Glutamatergic neuron (in vitro differentiated cells): ENCODE measurements around the gene UBE2D1. TPM values are rescaled to one million over a fixed set of nuclear protein-coding genes. Genes with fewer than 3 reads are reported as not detected.

Experiments
- DNase-seq: peaks from one replicate; pipeline ENCODE4 v3.0.0; 2022
- H3K27ac Mint-ChIP-seq: one replicate; pipeline ENCODE4 v1.8.0; 2020; ENCODE audit warnings: mild to moderate bottlenecking, mixed read lengths, inconsistent platforms; ENCODE audit not compliant: unreplicated experiment
- H3K27me3 Mint-ChIP-seq: one replicate; pipeline ENCODE4 v1.8.0; 2020; ENCODE audit warnings: mild to moderate bottlenecking, moderate library complexity, mixed read lengths, inconsistent platforms; ENCODE audit not compliant: unreplicated experiment
- H3K36me3 Mint-ChIP-seq: one replicate; pipeline ENCODE4 v1.8.0; 2020; ENCODE audit warnings: mild to moderate bottlenecking, mixed read lengths, inconsistent platforms; ENCODE audit not compliant: unreplicated experiment
- H3K4me1 Mint-ChIP-seq: one replicate; pipeline ENCODE4 v1.8.0; 2020; ENCODE audit warnings: mild to moderate bottlenecking, low read depth, mixed read lengths, inconsistent platforms; ENCODE audit not compliant: unreplicated experiment
- H3K4me3 Mint-ChIP-seq: one replicate; pipeline ENCODE4 v1.8.0; 2020; ENCODE audit warnings: mild to moderate bottlenecking, mixed read lengths, inconsistent platforms; ENCODE audit not compliant: unreplicated experiment
- H3K9me3 Mint-ChIP-seq: one replicate; pipeline ENCODE4 v1.8.0; 2020; ENCODE audit warnings: mild to moderate bottlenecking, moderate library complexity, mixed read lengths, inconsistent platforms; ENCODE audit not compliant: unreplicated experiment
- CTCF ChIP-seq: fragments of 200-600 bp; sonication (generic); IDR thresholded peaks from one replicate; pipeline ENCODE4 v1.5.0; 2021; ENCODE audit not compliant: partially characterized antibody, unreplicated experiment
- total RNA-seq: library from RNA; stranded (reverse); fragmentation: NEBNext Ultra II Directional; extraction: Animal tissue kit (Norgen Biotek cat#: 25700); gene quantifications from one replicate; pipeline ENCODE4 v1.2.1, GENCODE V29; 2021; ENCODE audit not compliant: unreplicated experiment

UBE2D1 gene
- total RNA-seq, 1 donor from 2014 or later: 48.1 TPM

DNA sequence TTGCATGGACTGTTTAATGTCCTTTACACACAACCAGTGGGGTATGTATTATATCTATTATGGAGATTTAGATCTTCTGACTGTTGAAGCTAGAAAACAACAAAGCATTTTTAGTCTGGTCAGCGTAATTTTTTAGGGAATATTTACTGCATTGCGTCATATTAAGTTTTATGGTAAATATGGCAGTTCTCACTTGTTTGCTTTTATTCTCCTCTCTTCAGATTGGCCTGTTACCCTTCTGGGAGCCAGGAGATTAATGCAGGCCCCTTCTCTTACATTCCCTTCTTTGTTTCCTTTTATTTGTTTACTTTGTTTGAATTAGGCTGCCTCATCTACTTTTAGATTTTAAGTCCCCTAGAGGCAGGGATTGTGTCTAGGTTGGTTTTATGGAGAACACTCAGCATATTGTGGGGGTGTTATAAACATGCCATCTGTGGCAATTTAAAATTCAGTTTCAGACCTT lies 13.8 kb downstream of the UBE2D1 start:
- TF ChIP-seq CTCF: no peak
- no peak overlapping the region for H3K4me3 Mint-ChIP-seq
- no peak for DNase-seq
- no peaks in the 10 kb centered on the region for H3K27me3 Mint-ChIP-seq
- H3K9me3 Mint-ChIP-seq: no peaks in the 10 kb centered on the region
- H3K4me1 Mint-ChIP-seq: peaks cover 26% of the 10 kb centered on the region
- peak overlapping the region; percentile 54 for H3K27ac Mint-ChIP-seq
- H3K36me3 Mint-ChIP-seq: no peaks in the 10 kb centered on the region

DNA sequence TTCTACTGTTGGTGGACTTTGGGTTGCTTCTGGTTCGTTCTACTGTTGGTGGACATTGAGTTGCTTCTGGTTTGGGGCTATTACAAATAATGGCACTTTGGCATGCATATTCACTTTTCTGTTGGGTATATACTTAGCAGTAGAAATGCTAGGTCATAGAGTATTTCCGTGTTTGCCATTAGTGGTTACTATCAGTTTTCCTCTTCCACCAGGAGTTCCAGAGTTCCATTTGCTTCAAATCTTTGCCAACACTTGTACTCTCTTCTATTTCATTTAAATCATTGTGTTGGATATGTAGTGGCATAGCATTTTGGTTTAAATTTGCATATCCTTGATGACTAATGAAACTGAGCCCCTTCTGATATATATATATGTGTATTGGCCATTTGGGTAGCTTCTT lies 15.2 kb downstream of the UBE2D1 start:
- H3K27ac Mint-ChIP-seq: no peak overlapping the region
- no peak overlapping the region for H3K4me3 Mint-ChIP-seq
- no peaks in the 10 kb centered on the region for H3K27me3 Mint-ChIP-seq
- H3K36me3 Mint-ChIP-seq: no peaks in the 10 kb centered on the region
- no peak for TF ChIP-seq CTCF
- H3K4me1 Mint-ChIP-seq: peaks cover 27% of the 10 kb centered on the region
- H3K9me3 Mint-ChIP-seq: no peaks in the 10 kb centered on the region
- DNase-seq: no peak

GRCh38 chr10:58350619-58351323 lies 16.0 kb downstream of the UBE2D1 start:
- no peak for TF ChIP-seq CTCF
- Mint-ChIP-seq H3K4me1 (peaks cover 32% of the 10 kb centered on the region), H3K27me3 (no peaks in the 10 kb centered on the region), H3K9me3 (no peaks in the 10 kb centered on the region), H3K36me3 (no peaks in the 10 kb centered on the region), H3K27ac (no peak overlapping the region), H3K4me3 (no peak overlapping the region)
- DNase-seq: no peak

DNA sequence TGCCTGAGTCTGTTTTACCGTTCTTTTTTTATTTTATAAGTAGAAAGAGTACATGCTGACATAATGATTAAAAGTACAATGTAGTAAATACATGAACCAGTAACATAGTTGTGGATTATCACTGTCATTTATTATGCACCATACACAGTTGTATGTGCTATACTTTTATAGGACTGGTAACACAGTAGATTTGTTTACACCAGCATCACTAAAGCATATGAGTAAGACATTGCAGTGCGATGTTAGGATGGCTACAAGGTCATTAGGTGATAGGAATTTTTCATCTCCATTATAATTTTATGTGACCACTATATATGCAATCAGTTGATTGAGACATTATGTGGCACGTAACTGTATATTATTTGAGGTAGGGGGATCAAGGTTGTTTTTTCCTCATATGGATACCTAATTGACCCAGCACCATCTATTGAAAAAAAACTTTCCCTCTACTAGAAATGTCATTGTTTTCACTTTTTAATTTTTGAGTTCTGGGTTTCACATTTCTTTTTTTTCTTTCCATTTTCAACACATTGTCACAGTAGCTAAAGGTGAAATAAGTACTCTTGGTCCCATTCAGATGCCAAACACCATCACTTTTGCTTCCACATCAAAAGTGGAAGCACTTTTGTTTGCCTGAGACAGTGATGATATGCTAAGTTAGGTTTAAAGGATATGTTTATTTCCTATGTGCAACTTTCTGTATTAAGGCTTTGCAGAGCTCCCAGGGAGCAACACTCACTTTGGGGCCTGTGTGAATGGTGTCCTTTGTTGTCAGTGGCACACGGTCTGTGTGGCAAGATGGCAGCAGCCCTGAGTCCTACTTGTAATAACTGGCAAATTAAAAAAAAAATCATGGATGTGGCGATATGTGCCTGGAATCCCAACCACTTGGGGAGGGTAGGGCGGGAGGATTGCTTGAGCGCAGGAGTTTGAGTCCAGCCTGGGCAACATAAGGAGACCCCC lies 17.1 kb downstream of the UBE2D1 start:
- Mint-ChIP-seq H3K4me1 (peaks cover 36% of the 10 kb centered on the region), H3K27me3 (no peaks in the 10 kb centered on the region), H3K36me3 (no peaks in the 10 kb centered on the region), H3K4me3 (no peak overlapping the region), H3K27ac (no peak overlapping the region), H3K9me3 (no peaks in the 10 kb centered on the region)
- DNase-seq: no peak
- TF ChIP-seq CTCF: no peak
